ENCODE data around the gene TMEM178B.

DNA sequence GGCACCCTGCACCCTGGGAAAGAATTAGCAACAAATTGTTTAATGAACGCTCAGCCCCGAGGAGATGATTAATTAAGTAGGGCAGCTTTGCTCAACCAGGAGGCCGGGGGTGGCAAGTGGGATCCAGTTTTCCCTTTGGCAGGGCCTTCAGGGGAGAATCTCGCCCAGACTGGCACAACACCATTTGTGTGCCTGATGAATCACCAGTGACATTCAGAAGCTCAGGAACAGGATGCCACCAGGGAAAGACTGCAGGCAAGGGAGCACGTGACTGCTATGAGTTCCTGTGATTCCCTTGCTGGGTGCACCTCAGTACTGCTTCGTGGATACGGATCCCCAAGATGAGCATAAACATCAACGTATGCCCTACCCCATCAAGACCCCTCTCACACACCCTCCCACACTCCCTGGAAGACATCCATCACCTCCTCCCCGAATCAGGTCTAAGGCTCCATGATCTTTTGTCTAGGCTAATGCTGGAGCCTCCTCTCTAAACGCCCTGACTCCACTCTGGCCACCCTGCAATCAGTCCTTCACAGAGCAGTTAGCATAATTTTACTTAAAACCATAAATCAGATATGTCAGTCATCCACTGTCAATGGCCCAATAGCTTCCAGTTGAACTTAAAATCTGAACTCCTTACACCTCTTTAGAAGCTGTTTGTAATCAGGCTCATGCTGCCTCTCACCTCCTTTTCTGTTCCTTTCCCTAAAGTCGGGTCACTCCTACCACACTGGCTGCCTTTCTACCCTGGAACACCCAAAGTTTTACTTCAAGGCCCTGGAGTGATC is 368.2 kb downstream of the TMEM178B start:
- TF ChIP-seq CTCF (IDR thresholded peaks at IDR 0.05) (no peak), POLR2A (IDR thresholded peaks at IDR 0.05) (no peak)

Measured in lower leg skin (tissue), 3 donors.